ENCODE measurements around the gene CTRB1. TPM values are rescaled to one million over a fixed set of nuclear protein-coding genes. Genes with fewer than 3 reads are reported as not detected.

CTRB1 gene
- total and polyA plus RNA-seq, 2 donors (not counting 3 experiments of a cell fraction or from before 2014, with no cell fraction given): not detected

DNA sequence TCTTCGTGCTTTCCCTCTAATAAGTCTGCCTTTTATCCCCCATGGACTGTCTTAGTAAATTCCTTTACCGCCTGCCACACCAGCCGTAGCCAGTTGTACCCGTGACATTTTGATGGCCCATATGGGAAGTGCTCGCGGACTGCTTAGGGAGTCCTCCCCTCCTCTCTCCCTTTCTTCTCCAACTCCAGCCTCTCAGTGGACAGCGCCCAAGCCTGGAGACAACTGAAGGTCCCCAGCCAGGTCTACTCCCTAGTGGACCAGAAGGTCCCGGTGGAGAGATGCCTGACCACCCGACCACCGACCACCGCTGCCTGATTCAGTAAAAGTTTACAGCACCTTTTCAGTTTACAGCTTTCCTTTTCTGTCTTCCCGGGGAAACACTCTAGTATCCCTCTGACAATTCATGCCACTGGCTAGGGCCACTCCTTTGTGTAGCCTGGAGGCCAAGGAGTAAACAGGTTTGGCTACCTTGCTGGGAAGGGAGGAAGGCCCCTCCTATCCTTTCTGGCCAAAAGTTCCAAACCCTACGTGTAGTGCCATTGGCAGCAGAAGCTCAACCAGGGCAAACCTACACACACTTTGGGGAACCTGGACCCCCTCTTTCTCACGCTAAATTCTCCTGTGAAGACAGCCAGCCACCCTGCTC, 29.8 kb upstream of the CTRB1 start:
- no peak overlapping the region for H3K4me3 ChIP-seq (replicated peaks in 1 of 3; ENCODE audit: insufficient read depth in 1 of 3, low read depth in 1 of 3, low read length in 3 of 3)
- no peaks in the 10 kb centered on the region for H3K79me2 ChIP-seq (ENCODE audit: control insufficient read depth, insufficient read depth, low read length)
- no peak overlapping the region for H3K4me2 ChIP-seq (ENCODE audit: insufficient read depth, low read length)
- no TSS peak for BruUV-seq (replicated peaks)
- H3K9ac ChIP-seq (replicated peaks; ENCODE audit: extremely low read depth, insufficient read depth, low read length): no peak overlapping the region
- H3K27me3 ChIP-seq (ENCODE audit: control insufficient read depth in 2 of 2, insufficient read depth in 2 of 2, low read length in 2 of 2): peaks cover 2 to 6% of the 10 kb centered on the region in 2 experiments
- DNase-seq (ENCODE audit: low read depth, low spot score) (no peak), FAIRE-seq (no peak)
- intact Hi-C loops (cut with micrococcal nuclease): no loop called here
- H2AFZ ChIP-seq (ENCODE audit: low read depth, low read length): no peak overlapping the region
- H3K27ac ChIP-seq (ENCODE audit: insufficient read depth, low read depth, low read length): no peak overlapping the region
- no peaks in the 10 kb centered on the region for H3K4me1 ChIP-seq (ENCODE audit: control insufficient read depth, extremely low read depth, insufficient read depth, low read length)
- no peaks in the 10 kb centered on the region for H3K9me1 ChIP-seq (replicated peaks; ENCODE audit: control insufficient read depth, extremely low read depth, insufficient read depth, low read length)
- no peaks in the 10 kb centered on the region for H3K9me3 ChIP-seq (replicated peaks; ENCODE audit: control insufficient read depth, insufficient read depth, low read length)
- CTCF ChIA-PET: interaction anchor here (2.0 kb wide), 1 partner anchor 10 kb away, joined by 11 read pairs; no protein-coding TSS in a partner anchor
- dilution Hi-C loops (cut with MboI; ENCODE audit: extremely low pct_ligation_motif_present, low sequenced_read_pairs): no loop called here
- POLR2A ChIA-PET: no interaction called here
- H4K20me1 ChIP-seq (replicated peaks; ENCODE audit: control insufficient read depth, extremely low read depth, insufficient read depth, low read length): no peaks in the 10 kb centered on the region
- no peak for TF ChIP-seq MYC (IDR thresholded peaks at IDR 0.05; ENCODE audit: low read depth, low read length)
- TF ChIP-seq JUN (IDR thresholded peaks at IDR 0.05; ENCODE audit: borderline replicate concordance, insufficient read depth, insufficient read length, low read depth): no peak
- TF ChIP-seq POLR2AphosphoS5 (IDR thresholded peaks at IDR 0.05; ENCODE audit: insufficient read depth, low read depth, low read length): no peak
- TF ChIP-seq, protein P1, sequence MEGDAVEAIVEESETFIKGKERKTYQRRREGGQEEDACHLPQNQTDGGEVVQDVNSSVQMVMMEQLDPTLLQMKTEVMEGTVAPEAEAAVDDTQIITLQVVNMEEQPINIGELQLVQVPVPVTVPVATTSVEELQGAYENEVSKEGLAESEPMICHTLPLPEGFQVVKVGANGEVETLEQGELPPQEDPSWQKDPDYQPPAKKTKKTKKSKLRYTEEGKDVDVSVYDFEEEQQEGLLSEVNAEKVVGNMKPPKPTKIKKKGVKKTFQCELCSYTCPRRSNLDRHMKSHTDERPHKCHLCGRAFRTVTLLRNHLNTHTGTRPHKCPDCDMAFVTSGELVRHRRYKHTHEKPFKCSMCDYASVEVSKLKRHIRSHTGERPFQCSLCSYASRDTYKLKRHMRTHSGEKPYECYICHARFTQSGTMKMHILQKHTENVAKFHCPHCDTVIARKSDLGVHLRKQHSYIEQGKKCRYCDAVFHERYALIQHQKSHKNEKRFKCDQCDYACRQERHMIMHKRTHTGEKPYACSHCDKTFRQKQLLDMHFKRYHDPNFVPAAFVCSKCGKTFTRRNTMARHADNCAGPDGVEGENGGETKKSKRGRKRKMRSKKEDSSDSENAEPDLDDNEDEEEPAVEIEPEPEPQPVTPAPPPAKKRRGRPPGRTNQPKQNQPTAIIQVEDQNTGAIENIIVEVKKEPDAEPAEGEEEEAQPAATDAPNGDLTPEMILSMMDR (IDR thresholded peaks at IDR 0.05; ENCODE audit: extremely low read depth in 1 of 2, insufficient read depth in 1 of 2, low read depth in 1 of 2, low read length in 2 of 2): no peak
- no peak for TF ChIP-seq EZH2 (IDR thresholded peaks at IDR 0.05; ENCODE audit: borderline replicate concordance, low read depth, low read length, severe bottlenecking)
- TF ChIP-seq POLR2A (IDR thresholded peaks at IDR 0.05; ENCODE audit: low read depth, low read length): no peak
- H3K36me3 ChIP-seq (ENCODE audit: control insufficient read depth in 2 of 2, extremely low read depth in 1 of 2, insufficient read depth in 2 of 2, low read length in 2 of 2): no peaks in the 10 kb centered on the region

Measured in endothelial cell of umbilical vein (primary cell).